Activated CD8-positive, alpha-beta memory T cell treated with anti-CD3 and anti-CD28 coated beads, Interleukin-2, amount 50 U/mL, for 24 hours (primary cell): Measurements from ENCODE around the gene INPP5A.
"Not testable (repeated sequence)": the region's sequence is repeated elsewhere in the genome, so short reads cannot be mapped to it uniquely, and the experiment has no call there.

Source experiments
- DNase-seq: peaks from one replicate; pipeline ENCODE4 v3.0.0-alpha.2; 2020; ENCODE audit errors: extremely low read depth

Gene INPP5A

DNA sequence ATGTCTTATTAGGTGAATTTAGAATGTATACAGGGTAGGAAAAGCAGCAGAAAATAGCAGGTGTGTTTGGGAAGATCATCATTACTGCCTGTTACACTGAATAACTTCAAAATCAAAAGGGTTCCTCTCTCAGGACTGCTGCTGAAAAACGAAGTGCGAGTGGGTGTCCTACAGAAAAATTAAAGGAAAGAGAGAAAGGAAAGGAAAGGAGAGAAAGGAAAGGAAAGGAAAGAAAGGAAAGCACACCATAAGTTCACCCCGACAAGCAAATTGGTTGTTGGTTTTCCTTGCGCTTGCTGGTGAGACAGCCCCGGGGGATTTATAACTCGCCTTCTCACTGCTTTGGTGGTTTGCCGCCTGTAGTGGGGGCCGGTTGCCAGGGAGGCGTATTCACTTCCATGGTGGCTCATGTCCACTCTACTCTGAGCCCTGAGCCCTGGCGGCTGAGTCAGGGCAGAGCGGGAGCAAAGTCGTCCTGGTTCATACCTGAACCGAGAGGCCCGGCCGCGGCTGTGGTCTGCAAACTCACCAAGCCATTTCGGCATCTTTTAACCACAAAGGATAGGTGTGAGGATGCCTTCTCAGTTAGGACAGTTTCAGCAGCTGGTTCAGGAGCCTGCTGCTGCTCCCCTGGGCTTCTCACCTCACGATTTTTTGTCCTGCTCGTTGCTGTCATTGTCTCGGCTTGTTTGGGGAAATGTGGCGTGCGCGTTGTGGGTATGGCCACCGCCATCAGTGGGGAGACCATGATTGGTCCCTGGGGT is 26.1 kb downstream of the INPP5A start:
- DNase-seq = no peak

DNA sequence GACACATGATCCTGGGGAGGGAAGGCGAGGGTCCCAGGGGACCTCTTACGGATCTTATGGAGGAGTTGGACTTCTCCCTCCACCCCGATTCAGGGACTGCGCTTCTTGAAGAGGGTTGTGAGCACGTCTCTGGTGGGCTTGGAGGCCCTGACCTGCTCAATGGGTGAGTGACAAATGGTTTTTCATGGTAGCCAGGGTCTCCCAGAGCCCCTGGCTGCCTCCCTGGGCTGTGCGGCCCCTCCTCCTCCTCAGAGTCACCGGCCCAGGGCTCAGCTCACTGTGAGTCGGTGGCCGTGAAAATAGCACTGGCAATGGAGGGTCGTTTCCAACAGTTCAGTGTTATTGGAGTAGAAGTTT is 26.6 kb downstream of the INPP5A start:
- DNase-seq = no peak

DNA sequence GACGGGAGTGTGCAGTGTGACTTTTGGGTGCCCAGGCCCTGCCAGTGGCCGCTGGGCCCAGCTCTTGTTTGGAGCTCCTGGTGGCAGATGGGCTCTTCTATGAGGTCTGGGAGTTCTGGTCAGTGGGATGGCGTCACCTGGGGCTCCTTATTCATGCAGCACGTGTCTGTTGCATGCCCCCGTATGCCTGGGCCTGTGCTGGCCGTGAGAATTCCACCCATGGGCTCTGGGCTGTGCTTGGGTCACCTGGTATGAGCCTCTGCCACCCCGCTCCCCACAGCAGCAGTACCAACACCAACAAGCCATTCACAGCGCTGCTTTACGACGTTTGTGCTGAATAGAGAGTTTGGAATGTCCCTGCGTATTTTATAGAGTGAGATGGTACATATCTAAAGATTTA is 27.1 kb downstream of the INPP5A start:
- DNase-seq = no peak

DNA sequence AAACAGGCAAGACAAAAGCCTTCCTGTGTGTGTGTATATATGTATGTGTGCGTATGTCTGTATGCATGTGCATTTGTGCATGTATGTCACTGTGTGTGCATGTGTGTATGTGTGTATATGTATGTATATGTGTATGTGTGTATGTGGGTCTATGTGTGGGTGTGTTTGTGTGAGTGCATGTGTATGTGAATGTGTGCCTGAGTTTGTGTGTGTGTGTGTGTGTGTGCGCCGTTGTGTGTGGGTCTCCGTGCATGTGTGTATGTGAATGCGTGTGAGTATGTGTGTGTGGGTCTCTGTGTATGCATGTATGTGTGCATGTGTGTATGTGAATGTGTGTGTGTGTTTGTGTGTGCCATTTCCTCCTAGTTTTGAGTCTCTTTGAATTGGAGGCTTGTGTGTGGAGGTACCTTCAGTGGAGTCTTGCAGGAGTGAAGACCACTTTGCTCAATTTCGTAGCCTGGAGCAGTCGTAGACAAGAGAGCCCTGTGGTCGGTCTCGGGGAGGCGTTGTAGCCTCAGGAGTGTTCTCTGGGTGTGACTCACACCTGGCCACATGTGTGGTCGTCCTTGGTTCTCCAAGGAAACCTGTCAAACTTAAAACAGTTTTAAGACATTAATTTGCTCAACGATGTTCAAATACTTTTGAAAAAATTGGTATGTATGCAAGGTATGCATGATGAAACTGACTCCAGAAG is 28.1 kb downstream of the INPP5A start:
- DNase-seq = no peak

DNA sequence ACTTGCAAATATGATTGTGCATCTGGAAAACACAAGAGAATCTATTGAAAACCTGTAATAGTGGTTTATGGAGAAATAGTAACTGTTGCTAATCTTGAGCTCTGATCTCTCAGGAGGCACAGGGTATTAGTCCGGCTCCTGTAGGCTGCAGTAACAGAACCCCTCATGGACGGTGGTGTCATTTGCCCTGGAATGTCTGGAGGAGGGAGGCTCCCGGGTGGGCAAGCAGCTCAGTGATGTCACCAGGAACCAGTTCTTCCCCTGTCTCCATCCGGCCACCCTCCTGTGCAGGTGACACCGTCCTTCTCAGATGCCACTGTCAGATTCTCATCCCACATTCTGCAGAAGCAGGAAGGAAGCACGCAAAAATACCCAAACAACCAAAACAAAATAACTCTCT is 29.3 kb downstream of the INPP5A start:
- DNase-seq = no peak

DNA sequence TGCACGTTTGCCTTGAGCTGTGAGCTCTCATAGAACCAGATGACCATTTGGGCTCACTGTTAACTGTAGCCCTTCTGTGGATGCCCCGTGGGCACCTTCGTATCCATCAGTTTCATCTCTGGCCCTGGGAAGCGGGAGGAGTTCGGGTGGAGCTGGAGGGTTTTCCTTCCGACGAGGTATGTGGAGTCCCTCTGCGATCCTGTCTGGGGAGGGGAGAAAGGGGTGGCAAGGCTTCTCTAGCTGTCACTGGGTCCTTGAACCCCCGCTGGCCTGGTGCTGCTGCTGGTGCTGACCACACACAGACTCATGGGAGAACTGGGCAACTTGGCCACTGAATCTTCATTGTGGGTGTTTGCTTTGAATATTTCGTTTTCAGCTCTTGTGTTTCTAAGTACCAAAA is 32.7 kb downstream of the INPP5A start:
- DNase-seq = no peak

DNA sequence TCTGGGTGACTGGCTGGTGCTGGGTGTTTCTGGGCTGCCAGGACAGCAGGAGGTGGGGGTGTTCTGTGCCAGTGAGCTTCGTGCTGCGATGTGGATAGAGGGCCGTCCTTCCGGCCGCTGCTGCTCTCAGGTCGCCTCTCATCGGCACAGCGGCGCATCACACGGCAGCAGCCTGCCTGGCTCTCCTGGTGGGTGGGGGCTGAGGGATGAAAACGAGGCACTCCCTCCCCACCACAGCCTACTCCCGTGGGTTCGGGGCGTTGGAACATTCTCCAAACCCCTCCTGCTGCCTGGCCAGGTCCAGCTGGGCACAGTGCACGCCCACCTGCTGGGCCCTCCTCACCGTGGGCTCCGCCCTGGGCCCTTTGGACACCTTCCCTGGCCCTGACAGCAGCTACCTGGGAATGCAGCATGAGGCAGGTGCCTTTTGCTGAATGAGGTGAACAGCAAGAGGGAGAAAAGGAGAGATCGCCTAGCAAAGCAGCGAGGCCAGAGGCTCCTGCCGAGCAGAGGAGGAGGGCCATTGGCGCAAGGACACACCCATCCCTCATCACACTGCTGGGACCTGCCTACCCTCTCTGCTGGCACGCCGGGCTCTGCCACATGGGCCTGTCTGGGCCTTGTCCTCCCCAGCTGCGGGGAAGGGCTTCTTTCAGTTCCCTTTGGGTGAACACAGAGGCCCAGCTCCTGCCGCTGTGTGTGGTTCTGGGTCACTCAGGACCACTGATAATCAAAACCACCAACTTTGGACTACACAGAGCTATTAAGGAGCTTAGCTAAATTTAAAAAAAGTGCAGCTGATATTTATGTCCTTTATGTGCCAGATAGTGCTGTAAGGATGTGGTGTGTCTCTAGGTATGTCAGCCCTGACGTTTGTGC is 33.4 kb downstream of the INPP5A start:
- DNase-seq = no peak

DNA sequence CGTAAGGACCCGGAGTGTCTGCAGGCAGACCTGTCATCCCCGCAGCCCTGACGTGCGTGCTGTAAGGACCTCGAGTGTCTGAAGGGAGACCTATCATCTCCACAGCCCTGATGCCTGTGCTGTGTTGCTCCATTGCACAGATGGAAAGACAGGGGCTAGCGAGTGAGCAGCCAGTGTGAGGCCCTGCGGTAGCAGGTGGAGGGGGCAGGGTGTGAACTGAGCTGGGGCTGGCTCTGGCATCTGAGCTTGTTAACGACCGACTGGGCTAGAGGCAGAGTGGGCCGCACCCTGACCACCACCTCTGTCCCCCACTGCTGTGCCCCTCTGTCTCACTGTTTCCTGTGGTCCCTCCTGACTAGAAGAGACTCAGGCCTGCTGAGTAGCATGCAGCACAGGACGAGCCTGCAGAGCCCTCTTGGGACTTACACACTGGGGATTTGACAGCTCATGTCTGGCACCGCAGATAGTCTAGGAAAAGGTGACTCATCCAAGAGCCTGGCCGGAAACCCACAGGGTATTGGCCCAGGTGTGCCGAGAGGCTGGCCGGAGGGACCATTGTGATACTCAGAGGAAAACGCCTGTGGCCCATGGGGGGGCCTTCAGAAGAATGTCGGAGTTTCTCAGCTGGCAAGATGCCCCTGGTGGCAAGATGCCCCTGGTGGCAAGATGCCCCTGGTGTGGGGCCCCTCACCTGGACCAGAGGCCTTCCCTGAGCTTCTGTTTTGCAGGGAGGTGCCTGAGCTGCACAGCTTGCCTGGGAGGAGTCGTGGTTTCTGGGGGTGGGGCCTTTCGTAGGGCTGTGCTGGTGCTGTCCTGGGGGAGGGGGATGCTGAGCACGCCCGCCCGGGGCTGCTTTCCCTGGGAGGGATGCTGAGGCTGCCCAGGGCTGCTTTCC is 34.3 kb downstream of the INPP5A start:
- DNase-seq = no peak

DNA sequence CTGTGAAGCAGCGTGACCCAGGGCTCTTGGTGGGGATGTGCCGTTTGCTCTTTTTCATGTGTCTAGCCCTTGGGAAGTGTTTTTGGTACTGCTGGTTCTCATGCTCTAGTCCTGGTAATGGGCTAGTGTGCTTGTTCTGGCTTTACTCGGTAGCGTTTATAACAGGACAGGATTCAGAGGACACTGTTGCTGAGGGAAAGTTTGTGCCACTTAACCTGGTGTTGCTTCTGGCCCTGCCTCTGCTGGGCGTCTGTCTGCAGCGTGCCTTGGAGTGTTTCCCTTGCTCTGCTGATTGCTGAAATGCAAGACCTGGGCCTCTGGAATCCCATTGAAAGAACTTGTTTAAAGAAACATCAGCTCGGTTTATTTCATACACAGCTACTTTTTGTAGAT is 35.0 kb downstream of the INPP5A start:
- DNase-seq = no peak

DNA sequence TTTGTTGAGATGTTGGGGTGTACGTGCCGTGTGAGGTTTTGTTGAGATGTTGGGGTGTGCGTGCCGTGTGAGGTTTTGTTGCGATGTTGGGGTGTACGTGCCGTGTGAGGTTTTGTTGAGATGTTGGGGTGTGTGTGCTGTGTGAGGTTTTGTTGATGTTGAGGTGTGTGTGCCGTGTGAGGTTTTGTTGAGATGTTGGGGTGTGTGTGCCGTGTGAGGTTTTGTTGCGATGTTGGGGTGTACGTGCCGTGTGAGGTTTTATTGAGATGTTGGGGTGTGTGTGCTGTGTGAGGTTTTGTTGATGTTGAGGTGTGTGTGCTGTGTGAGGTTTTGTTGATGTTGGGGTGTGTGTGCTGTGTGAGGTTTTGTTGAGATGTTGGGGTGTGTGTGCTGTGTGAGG is 35.4 kb downstream of the INPP5A start:
- DNase-seq = not testable (repeated sequence)

DNA sequence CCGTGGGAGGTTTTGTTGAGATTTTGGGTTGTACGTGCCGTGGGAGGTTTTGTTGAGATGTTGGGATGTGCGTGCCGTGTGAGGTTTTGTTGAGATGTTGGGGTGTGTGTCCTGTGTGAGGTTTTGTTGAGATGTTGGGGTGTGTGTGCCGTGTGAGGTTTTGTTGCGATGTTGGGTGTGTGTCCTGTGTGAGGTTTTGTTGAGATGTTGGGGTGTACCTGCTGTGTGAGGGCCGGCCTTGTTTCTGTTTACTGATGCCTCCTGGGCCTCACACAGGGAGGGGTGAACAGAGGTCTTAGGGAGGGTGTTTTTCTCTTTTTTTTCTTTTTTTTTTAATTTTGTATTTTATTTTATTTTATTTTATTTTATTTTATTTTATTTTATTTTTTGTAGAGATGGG is 36.7 kb downstream of the INPP5A start:
- DNase-seq = no peak

DNA sequence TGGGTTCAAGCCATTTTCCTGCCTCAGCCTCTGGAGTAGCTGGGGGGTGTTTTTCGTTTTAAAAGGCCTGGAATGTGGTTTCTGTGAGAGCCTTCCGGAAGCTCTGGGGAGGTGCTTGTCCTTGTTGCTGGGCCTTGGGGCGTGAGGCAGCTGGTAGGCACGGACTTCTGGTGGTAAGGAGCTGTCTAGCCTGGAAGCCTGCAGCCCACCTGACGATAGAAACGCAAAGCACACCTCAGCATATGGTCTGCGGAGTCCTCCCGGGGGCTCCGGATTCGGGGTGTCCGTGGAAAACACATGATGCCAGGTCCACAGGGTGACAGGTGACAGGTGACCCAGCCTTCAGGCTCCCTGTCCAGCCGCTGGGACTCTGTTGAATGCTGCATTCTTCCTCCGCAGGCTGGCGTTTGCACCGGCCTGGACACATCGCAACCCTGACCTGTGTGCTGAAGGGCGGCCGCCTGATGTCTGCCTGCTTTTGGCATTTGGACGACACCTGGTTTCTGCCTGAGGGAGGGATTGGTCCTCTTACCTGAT is 37.3 kb downstream of the INPP5A start:
- no peak for DNase-seq

DNA sequence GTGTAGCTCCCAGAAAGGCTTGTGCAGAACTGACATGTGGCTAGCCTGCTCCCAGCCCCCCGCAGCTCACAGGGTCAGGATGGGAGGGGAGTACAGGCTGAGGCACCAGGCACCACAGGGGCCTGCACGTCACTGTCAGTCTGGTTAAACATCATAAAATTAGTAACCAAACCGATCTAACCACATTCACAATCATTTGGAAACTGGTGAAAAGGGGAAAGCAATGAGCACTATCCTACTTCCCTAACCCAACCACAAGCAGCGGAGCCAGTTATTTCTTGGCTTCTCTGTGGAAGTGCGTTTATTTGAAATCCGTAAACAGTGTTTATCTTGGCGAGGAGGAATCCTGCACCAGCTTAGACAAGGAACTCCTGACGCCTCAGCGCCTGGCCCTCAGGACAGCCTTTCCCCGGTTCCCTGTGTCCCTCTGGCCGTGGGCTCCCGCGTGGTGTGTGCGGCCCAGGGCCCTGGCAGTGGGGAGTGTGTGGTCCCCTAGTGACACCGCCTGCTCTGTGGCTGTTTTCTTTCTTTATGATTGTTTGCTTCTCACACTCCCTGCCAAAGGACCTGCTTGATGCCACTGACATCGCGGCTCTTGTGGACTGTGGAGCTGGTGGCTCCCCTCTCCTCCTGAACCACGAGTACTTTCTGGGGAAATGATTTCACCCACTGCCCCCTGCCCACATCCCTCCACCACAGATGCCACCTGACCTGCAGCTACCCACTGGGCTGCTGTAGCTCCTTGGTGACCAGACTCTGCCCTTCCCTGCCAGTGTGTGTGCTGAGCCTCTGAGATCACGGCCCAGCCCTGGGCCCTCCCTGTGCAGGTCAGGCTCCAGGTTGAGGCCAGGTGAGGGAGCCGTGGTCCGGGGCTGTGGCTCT is 38.0 kb downstream of the INPP5A start:
- DNase-seq = no peak

DNA sequence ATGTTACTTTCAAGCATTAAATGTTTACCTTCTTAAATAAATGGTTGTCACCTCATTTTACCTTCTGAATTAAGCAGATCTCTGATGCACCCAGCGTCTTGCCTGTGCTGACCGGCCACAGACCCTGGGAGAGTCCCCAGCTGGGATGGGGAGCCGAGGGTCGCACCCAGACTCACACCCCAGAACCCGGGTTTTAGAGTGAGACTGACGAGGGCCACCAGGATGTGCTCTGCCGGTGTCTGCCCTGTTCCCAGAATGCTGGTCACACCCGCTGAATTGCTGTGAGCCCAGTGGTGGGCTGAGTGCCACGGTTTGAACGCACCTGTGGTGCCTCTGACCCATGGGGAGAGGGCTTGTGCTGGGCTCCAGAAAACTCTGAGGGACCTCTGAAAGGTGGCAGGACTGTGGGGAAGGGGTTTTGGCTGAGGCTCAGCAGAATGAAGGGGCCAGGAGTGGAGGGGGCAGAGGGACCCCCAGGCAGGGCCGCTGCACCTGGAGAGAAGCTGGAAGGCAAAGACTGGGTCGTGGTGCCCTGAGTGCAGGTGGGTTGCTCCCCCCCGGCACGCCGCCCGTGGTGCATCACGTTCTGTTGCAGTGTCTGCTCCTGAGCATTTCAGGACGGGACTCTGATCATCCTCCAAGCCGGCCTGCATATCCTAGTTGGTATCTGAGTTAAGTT is 39.2 kb downstream of the INPP5A start:
- DNase-seq = no peak

DNA sequence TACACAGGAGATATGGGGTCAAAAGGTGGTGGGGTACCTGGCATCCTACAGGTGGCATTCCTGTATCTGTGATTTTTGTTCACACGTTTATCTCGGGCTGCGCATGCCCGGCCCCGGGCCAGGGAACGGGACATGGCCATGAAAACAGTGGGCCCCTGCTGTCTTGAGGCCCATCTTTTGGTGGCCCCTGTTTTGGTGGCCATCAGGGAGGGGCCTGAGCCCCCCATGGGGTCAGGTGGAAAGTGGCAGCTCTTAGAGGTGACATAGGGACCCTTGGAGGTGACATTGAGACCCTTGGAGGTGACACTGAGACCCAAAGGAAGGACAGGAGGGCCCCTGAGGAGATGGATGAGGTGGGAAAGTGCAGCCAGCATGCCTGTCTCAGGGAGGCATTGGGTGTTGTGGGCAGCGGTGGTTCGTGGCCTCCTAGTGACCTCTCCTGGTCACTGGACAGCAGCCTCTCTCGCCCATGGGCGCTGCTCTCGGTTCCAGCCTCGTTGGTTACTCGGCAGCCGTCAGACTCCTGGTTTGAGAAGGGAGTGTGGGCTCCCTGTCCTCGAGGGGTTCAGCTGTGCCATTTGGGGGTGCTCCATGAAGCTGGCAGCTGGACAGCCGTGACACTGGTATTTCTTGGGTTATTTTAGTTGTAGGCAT is 39.9 kb downstream of the INPP5A start:
- no peak for DNase-seq

DNA sequence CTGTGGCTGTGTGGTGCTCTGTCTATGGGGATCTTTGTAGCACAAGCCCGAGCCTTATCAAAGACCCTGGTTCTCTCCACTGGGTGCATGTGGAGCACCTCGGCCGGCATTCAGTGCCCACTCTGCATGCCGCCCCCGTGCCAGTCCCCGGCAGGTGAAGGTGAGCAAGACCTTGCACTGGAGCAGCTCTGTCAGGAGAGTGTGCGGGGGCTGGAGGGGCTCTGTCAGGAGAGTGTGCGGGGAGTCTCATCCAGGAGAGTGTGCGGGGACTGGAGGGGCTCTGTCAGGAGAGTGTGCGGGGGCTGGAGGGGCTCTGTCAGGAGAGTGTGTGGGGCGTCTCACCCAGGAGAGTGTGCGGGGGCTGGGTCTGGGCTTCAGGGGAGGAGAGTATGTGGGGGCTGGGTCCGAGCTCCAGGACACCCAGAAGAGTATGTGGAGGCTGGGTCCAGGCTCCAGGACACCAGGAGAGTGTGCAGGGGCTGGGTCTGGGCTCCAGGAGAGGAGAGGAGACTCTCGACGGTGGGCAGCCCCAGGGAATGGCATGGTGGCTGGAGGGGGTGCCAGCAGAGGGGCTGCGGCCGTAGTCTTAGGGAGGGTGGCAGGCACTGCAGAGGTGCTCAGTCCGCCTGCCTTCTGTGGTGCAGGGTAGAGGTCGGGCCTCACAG is 40.8 kb downstream of the INPP5A start:
- no peak for DNase-seq

DNA sequence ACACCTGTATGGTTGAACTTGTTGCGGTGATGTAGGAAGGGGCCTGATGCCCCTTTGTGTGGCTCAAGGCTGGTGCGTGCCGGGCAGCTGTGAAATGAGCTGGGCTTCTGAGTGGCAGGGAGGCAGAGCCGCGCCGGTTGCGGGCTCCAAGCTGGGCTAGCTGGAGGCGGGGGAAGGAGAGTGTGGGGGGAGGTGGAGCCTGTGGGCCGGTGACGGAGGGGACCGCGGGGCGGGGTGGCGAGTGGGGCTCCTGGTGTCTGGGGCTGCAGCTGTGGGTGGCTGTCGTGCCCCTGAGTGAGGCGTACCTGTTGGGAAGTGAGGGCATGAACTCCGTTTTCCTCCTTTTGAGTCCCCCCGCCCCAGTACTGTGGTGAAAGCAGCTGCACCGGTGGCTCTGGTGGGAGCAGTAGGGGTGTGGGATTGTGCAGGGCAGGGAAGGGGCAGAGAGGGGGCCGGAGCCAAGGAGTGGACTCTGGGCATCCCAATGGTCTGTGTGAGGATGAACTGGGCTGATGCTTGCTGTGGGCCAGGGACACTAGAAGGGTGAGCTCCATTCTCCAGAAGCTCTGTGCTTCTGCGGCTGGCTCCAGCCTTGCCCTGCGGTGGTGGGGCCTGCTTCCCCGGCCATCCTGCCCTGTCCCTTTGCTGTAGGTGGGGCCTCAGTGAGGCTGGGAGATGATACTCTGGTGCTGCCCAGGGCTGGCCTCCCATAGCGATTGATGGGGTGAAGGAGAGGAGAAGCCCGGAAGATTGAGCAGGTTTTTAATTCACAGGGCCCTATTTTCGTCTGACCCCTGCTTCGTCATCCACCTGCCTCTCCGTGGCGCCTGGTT is 41.7 kb downstream of the INPP5A start:
- DNase-seq = no peak

DNA sequence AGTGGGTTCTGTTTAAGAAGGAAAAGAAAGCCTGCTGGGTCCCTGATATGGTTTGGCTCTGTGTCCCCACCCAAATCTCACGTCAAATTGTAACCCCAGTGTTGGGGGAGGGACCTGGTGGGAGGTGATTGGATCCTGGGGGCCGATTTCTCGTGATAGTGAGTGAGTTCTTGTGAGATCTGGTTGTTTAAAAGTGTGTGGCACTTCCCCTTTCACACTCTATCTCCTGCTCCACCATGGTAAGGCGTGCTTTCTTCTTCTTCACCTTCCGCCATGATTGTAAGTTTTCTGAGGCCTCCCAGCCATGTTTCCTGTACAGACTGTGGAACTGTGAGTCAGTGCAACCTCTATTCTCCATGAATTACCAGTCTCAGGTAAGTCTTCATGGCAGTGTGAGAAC is 42.6 kb downstream of the INPP5A start:
- DNase-seq = no peak
